OCI-LY1 (cell line): ENCODE data around the gene TTLL11.

ENCODE experiments used
- H2AFZ ChIP-seq: fragments of 200-600 bp; sonication (generic), shearing (Covaris generic); 2 replicates; pipeline ENCODE4 v1.6.0; 2014; ENCODE audit warnings: antibody characterized with exemption, mild to moderate bottlenecking, low read length
- H3F3A ChIP-seq: fragments of 200-600 bp; sonication (generic), shearing (Covaris generic); 2 replicates; pipeline ENCODE4 v1.6.0; 2014; ENCODE audit warnings: mild to moderate bottlenecking, antibody characterized with exemption, low read length, moderate library complexity; ENCODE audit not compliant: insufficient read depth
- H3K27ac ChIP-seq: fragments of 200-600 bp; sonication (generic); 2 replicates; pipeline ENCODE4 v1.5.1; 2014; ENCODE audit warnings: low read length, mixed run types, mild to moderate bottlenecking, low read depth; ENCODE audit not compliant: poor library complexity, severe bottlenecking
- H3K27me3 ChIP-seq: fragments of 200-600 bp; sonication (generic); 2 replicates; pipeline ENCODE4 v1.6.0; 2014; ENCODE audit warnings: antibody characterized with exemption, mild to moderate bottlenecking, low read length, moderate library complexity; ENCODE audit not compliant: insufficient read depth
- H3K36me3 ChIP-seq: fragments of 200-600 bp; sonication (generic); 2 replicates; pipeline ENCODE4 v1.6.1; 2014; ENCODE audit warnings: mild to moderate bottlenecking, antibody characterized with exemption, low read length, moderate library complexity, mixed read lengths; ENCODE audit not compliant: insufficient read depth
- H3K4me1 ChIP-seq: fragments of 200-600 bp; sonication (generic); 2 replicates; pipeline ENCODE4 v1.5.1; 2014; ENCODE audit warnings: mild to moderate bottlenecking, low read length, moderate library complexity; ENCODE audit not compliant: insufficient read depth, severe bottlenecking
- H3K4me2 ChIP-seq: fragments of 200-600 bp; sonication (generic), shearing (Covaris generic); 2 replicates; pipeline ENCODE4 v1.6.1; 2014; ENCODE audit warnings: low read length
- H3K4me3 ChIP-seq: fragments of 200-600 bp; sonication (generic); 2 replicates; pipeline ENCODE4 v1.5.1; 2014; ENCODE audit warnings: low read length, low read depth, mild to moderate bottlenecking, mixed read lengths; ENCODE audit not compliant: poor library complexity, severe bottlenecking
- H3K79me2 ChIP-seq: fragments of 200-600 bp; shearing (Covaris generic); 2 replicates; pipeline ENCODE4 v1.6.1; 2016; ENCODE audit warnings: mixed run types, low read length, mixed read lengths; ENCODE audit not compliant: insufficient read depth
- H3K9ac ChIP-seq: fragments of 200-600 bp; sonication (generic), shearing (Covaris generic); 2 replicates; pipeline ENCODE4 v1.6.1; 2014; ENCODE audit warnings: mild to moderate bottlenecking, low read length, mixed read lengths
- H3K9me2 ChIP-seq: fragments of 200-600 bp; sonication (generic), shearing (Covaris generic); 2 replicates; pipeline ENCODE4 v1.6.1; 2014; ENCODE audit warnings: low read depth, mild to moderate bottlenecking, low read length, mixed read lengths
- H3K9me3 ChIP-seq: fragments of 200-600 bp; shearing (Covaris generic); 2 replicates; pipeline ENCODE4 v1.6.1; 2014; ENCODE audit warnings: low read length, mixed read lengths
- H4K20me1 ChIP-seq: fragments of 200-600 bp; sonication (generic), shearing (Covaris generic); 2 replicates; pipeline ENCODE4 v1.6.0; 2016; ENCODE audit warnings: mild to moderate bottlenecking, low read length; ENCODE audit not compliant: insufficient read depth
- CTCF ChIP-seq: fragments of 200-600 bp; sonication (generic), shearing (Covaris generic); IDR thresholded peaks from 2 replicates; pipeline ENCODE4 v1.5.1; 2017; ENCODE audit warnings: mild to moderate bottlenecking, antibody characterized with exemption, low read length, moderate library complexity, mixed read lengths
- EZH2 ChIP-seq: fragments of 200-600 bp; sonication (generic), shearing (Covaris generic); IDR thresholded peaks from 2 replicates; pipeline ENCODE4 v1.8.0; 2017; ENCODE audit warnings: borderline replicate concordance, mixed run types, mild to moderate bottlenecking, antibody characterized with exemption, low read length, moderate library complexity, mixed read lengths

The TTLL11 gene

GRCh38 chr9:121976751-121977150 is 116.4 kb downstream of the TTLL11 start:
- H3K79me2 ChIP-seq, result no peaks in the 10 kb centered on the region
- no peak for TF ChIP-seq EZH2
- no peak for TF ChIP-seq CTCF
- H3K4me2 ChIP-seq, result no peak overlapping the region
- peaks cover 6% of the 10 kb centered on the region; the same call in 1 of the 2 replicates for H3K36me3 ChIP-seq
- no peaks in the 10 kb centered on the region for H3K9me2 ChIP-seq
- peaks cover 24% of the 10 kb centered on the region for H3K4me1 ChIP-seq
- H3K27me3 ChIP-seq, result no peaks in the 10 kb centered on the region
- H2AFZ ChIP-seq, result no peak overlapping the region
- no peak overlapping the region for H3K9ac ChIP-seq
- no peaks in the 10 kb centered on the region for H3F3A ChIP-seq
- H3K9me3 ChIP-seq, result peaks cover 18% of the 10 kb centered on the region
- no peak overlapping the region for H3K4me3 ChIP-seq
- no peaks in the 10 kb centered on the region for H4K20me1 ChIP-seq
- H3K27ac ChIP-seq, result no peak overlapping the region

GRCh38 chr9:121975801-121976277 is 117.3 kb downstream of the TTLL11 start:
- no peak for TF ChIP-seq CTCF
- no peak for TF ChIP-seq EZH2
- Histone ChIP-seq H3K4me1 (peaks cover 25% of the 10 kb centered on the region), H3K79me2 (no peaks in the 10 kb centered on the region), H3K9ac (no peak overlapping the region), H3K36me3 (peaks cover 6% of the 10 kb centered on the region; the same call in 1 of the 2 replicates), H3K4me3 (no peak overlapping the region), H3K27ac (no peak overlapping the region), H3K9me3 (peaks cover 18% of the 10 kb centered on the region), H3K4me2 (no peak overlapping the region), H4K20me1 (no peaks in the 10 kb centered on the region), H3K9me2 (no peaks in the 10 kb centered on the region), H3F3A (no peaks in the 10 kb centered on the region), H3K27me3 (no peaks in the 10 kb centered on the region), H2AFZ (no peak overlapping the region)

GRCh38 chr9:121974421-121974820 is 118.7 kb downstream of the TTLL11 start:
- H3K9ac ChIP-seq, result no peak overlapping the region
- no peaks in the 10 kb centered on the region for H4K20me1 ChIP-seq
- H3K79me2 ChIP-seq, result no peaks in the 10 kb centered on the region
- H3K9me3 ChIP-seq, result peaks cover 18% of the 10 kb centered on the region
- H3K4me3 ChIP-seq, result no peak overlapping the region
- H3K36me3 ChIP-seq, result peaks cover 6% of the 10 kb centered on the region; the same call in 1 of the 2 replicates
- H3K27me3 ChIP-seq, result no peaks in the 10 kb centered on the region
- no peaks in the 10 kb centered on the region for H3F3A ChIP-seq
- H3K9me2 ChIP-seq, result no peaks in the 10 kb centered on the region
- TF ChIP-seq EZH2, result no peak
- TF ChIP-seq CTCF, result no peak
- peaks cover 28% of the 10 kb centered on the region for H3K4me1 ChIP-seq
- no peak overlapping the region for H3K4me2 ChIP-seq
- no peak overlapping the region for H3K27ac ChIP-seq
- no peak overlapping the region for H2AFZ ChIP-seq
